Upper lobe of left lung (tissue), 4 donors: ENCODE results near the gene TTYH3.

ENCODE experiments used
- EP300 ChIP-seq, 4 donors: sonication (generic); formaldehyde crosslinking; IDR thresholded peaks; one replicate each; pipeline ENCODE4 v1.5.1; 2017; ENCODE audit warnings: antibody characterized with exemption in 4 of 4, control low read depth in 2 of 4
- POLR2AphosphoS5 ChIP-seq, 2 donors: sonication (generic); formaldehyde crosslinking; IDR thresholded peaks; one replicate each; pipeline ENCODE4 v1.5.1; 2017; ENCODE audit warnings: antibody characterized with exemption in 2 of 2
- TF ChIP-seq, protein P1 (sequence below), 6 experiments: fragments of 450-650 bp in 4 of 6; fragments of 200-600 bp in 2 of 6; sonication (generic) in 2 of 6; IDR thresholded peaks; one replicate each; pipeline ENCODE4 v1.5.1; 2016 to 2019; ENCODE audit warnings: antibody characterized with exemption in 6 of 6

DNA sequence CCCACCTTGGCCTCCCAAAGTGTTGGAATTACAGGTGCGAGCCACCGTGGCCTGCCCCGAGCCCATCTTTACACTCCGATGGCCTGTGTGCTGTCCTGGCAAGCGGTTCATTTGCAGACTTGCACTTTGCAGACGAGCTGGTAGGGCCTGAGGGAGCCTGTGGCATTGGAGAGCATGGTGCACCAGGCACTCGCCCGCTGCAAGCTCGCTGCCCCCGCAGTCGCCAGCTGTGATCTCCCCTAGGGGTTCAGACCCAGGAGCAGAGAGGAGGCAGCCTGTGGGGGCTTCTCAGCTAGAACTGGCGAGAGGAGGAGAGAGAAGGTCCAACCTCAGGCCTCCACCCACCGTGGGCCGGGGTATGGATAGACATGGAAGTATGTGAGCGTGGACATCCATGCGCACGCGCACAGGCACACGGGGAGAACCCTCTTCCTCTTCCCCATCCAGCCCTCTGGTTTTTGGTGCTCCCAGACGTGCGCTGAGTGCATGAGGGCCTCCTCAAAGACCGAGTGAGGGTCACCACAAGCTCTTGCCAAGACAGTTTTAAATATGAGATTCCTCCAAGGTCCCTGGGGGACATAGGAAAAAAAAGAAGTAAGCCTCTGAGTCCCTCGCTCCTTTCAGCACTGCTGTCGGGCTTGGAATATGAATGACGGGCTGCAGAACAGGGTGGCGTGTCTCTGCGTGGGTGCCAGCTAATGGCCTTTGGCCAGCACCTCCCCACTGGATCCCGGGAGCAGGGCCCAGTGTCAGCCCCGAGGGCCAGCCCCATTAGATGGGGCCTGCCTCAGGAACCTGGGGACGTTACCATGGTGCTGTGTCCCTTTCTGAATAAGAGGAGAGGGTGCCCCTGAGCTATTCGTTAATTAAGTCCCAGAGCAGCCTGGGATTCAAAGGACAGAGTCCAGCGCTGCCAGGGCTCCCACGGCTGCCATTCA, 15.1 kb upstream of the TTYH3 start:
- TF ChIP-seq, protein P1, sequence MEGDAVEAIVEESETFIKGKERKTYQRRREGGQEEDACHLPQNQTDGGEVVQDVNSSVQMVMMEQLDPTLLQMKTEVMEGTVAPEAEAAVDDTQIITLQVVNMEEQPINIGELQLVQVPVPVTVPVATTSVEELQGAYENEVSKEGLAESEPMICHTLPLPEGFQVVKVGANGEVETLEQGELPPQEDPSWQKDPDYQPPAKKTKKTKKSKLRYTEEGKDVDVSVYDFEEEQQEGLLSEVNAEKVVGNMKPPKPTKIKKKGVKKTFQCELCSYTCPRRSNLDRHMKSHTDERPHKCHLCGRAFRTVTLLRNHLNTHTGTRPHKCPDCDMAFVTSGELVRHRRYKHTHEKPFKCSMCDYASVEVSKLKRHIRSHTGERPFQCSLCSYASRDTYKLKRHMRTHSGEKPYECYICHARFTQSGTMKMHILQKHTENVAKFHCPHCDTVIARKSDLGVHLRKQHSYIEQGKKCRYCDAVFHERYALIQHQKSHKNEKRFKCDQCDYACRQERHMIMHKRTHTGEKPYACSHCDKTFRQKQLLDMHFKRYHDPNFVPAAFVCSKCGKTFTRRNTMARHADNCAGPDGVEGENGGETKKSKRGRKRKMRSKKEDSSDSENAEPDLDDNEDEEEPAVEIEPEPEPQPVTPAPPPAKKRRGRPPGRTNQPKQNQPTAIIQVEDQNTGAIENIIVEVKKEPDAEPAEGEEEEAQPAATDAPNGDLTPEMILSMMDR (IDR thresholded peaks at IDR 0.05) = no peak
- TF ChIP-seq EP300 (IDR thresholded peaks at IDR 0.05) (no peak), POLR2AphosphoS5 (IDR thresholded peaks at IDR 0.05) (no peak)
